WERI-Rb-1 (cell line): Measurements from ENCODE around the gene EPB41L2.

Experiments
- DNase-seq: peaks from one replicate; pipeline ENCODE4 v3.0.0-alpha.2; 2020
- H3K27ac ChIP-seq: fragments of 250-450 bp; sonication (Bioruptor Pico); 2 replicates; pipeline ENCODE4 v1.5.1; 2020; ENCODE audit warnings: mild to moderate bottlenecking, moderate library complexity
- H3K27me3 ChIP-seq: fragments of 250-450 bp; sonication (Bioruptor Pico); 2 replicates; pipeline ENCODE4 v1.5.1; 2021; ENCODE audit warnings: mild to moderate bottlenecking, low read depth, moderate library complexity; ENCODE audit not compliant: insufficient read depth, severe bottlenecking
- H3K36me3 ChIP-seq: fragments of 250-450 bp; sonication (Bioruptor Pico); 2 replicates; pipeline ENCODE4 v1.5.1; 2020; ENCODE audit warnings: mild to moderate bottlenecking, moderate library complexity
- H3K4me3 ChIP-seq: 2 replicates; pipeline ENCODE4 v1.5.1; 2011; ENCODE audit warnings: low read depth, mild to moderate bottlenecking, control low read depth, low read length
- H3K9me3 ChIP-seq: fragments of 250-450 bp; sonication (Bioruptor Pico); 2 replicates; pipeline ENCODE4 v1.5.1; 2021; ENCODE audit warnings: mild to moderate bottlenecking, moderate library complexity; ENCODE audit not compliant: severe bottlenecking
- CTCF ChIP-seq: IDR thresholded peaks from 2 replicates; pipeline ENCODE4 v1.5.1; 2011; ENCODE audit warnings: low read depth, mild to moderate bottlenecking, control low read depth, inconsistent platforms, low read length

The EPB41L2 gene

GRCh38 chr6:131061041-131061750 is 1.8 kb downstream of the EPB41L2 start:
- no peak for TF ChIP-seq CTCF
- no peak for DNase-seq
- Histone ChIP-seq H3K36me3 (no peaks in the 10 kb centered on the region; the same call in 1 of the 2 replicates), H3K9me3 (no peaks in the 10 kb centered on the region), H3K27me3 (no peaks in the 10 kb centered on the region), H3K4me3 (no peak overlapping the region), H3K27ac (no peak overlapping the region)

GRCh38 chr6:131060311-131060710 is 2.7 kb downstream of the EPB41L2 start:
- H3K27ac ChIP-seq: no peak overlapping the region
- no peaks in the 10 kb centered on the region for H3K9me3 ChIP-seq
- TF ChIP-seq CTCF: no peak
- H3K36me3 ChIP-seq: no peaks in the 10 kb centered on the region; the same call in 1 of the 2 replicates
- no peak for DNase-seq
- H3K4me3 ChIP-seq: no peak overlapping the region
- H3K27me3 ChIP-seq: no peaks in the 10 kb centered on the region

GRCh38 chr6:131059486-131059885 is 3.6 kb downstream of the EPB41L2 start:
- Histone ChIP-seq H3K27ac (no peak overlapping the region), H3K36me3 (no peaks in the 10 kb centered on the region; the same call in 1 of the 2 replicates), H3K4me3 (no peak overlapping the region), H3K27me3 (no peaks in the 10 kb centered on the region), H3K9me3 (peaks cover 5% of the 10 kb centered on the region)
- no peak for TF ChIP-seq CTCF
- DNase-seq: no peak

GRCh38 chr6:131058236-131058635 is 4.8 kb downstream of the EPB41L2 start:
- no peaks in the 10 kb centered on the region; the same call in 1 of the 2 replicates for H3K36me3 ChIP-seq
- no peak overlapping the region for H3K27ac ChIP-seq
- H3K27me3 ChIP-seq: no peaks in the 10 kb centered on the region
- DNase-seq: no peak
- H3K4me3 ChIP-seq: no peak overlapping the region
- TF ChIP-seq CTCF: no peak
- peaks cover 11% of the 10 kb centered on the region for H3K9me3 ChIP-seq

- no peaks in the 10 kb centered on the region for H3K36me3 ChIP-seq
- H3K9me3 ChIP-seq: peaks cover 11% of the 10 kb centered on the region
- H3K27me3 ChIP-seq: no peaks in the 10 kb centered on the region
- no peak overlapping the region for H3K27ac ChIP-seq
- DNase-seq: no peak
- no peak for TF ChIP-seq CTCF
- no peak overlapping the region for H3K4me3 ChIP-seq
These were observed 8.4 kb downstream of the EPB41L2 start for GRCh38 chr6:131054392-131055250.
